ENCODE data around the gene IQSEC3. TPM values are rescaled to one million over a fixed set of nuclear protein-coding genes. Genes with fewer than 3 reads are reported as not detected.

Gene IQSEC3
- total RNA-seq, 1 donor from 2014 or later, result 4.3 TPM

DNA sequence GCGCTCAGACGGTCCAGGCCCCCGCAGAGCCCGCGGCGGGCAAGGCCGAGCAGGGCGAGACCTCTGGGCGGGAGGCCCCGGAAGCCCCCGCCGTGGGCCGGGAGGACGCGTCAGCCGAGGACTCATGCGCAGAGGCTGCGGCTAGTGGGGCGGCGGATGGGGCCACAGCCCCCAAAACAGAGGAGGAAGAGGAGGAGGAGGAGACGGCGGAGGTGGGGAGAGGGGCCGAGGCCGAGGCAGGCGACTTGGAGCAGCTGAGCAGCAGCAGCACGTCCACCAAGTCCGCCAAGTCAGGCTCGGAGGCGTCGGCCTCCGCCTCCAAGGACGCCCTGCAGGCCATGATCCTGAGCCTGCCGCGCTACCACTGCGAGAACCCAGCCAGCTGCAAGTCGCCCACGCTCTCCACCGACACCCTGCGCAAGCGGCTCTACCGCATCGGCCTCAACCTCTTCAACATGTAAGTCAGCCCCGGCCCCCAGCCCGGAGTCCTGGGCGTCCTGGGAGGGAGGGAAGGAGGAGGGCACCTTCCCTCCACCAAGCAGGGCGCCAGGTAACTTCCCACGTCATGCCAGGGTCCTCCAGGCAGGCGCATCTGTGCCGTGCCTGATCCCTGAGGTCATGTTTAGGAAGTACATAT is 72.4 kb downstream of the IQSEC3 start:
- DNase-seq (ENCODE audit: low spot score), result no peak

DNA sequence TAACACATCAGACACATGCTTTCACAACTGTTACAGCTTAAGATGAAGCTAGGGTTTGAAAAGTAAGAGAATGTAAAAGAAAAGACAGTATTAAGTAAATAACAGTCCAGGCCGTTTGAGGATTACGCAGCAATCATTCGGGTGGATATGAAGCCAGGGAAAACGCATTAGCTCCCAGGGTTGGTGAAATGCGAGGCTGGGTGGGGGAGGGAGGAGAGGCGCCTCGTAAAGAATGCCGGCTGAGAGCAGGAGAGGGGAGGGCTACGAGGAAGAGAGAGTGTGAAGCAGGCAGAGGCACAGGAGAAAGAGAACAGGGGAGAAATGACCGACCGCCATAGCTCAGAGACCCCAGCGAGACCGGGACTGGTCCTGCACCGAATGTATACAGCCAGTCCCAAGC is 73.0 kb downstream of the IQSEC3 start:
- no peak for DNase-seq (ENCODE audit: low spot score)

GRCh38 chr12:140162-140561 is 73.6 kb downstream of the IQSEC3 start:
- DNase-seq (ENCODE audit: low spot score), result no peak

DNA sequence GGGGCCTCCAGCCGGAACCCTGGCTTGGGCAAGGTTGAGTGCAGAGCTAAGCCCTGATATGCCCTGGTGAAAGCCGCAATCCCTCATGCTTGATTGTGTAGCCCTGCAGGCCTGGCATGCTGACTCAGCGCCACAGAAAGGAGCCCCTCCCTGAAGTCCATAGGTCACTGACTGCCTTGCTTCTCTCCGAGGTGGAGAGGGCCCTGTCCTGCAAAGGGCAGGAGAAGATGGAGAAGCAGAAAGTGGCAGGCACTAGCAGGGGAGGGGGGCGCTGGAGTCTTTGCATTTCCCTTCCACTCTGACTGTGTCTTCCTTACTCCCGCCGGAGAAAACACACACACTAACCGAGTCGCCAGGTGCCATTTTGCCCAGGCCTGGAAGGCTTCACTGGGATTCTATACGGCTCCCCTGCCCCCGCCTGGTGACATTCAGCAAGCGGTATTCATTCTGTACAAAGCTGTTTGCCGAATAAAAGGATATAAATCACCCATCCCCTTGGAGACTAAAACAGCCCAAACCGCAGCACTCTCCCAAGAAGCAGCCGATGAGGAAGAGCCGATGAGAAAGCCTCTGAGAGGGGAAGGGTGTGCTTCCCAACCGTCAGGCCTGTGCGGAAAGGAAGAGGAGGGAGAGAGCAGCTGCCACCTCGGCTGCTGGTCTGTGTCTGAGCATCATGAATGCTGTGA is 77.5 kb downstream of the IQSEC3 start:
- no peak for DNase-seq (ENCODE audit: low spot score)

DNA sequence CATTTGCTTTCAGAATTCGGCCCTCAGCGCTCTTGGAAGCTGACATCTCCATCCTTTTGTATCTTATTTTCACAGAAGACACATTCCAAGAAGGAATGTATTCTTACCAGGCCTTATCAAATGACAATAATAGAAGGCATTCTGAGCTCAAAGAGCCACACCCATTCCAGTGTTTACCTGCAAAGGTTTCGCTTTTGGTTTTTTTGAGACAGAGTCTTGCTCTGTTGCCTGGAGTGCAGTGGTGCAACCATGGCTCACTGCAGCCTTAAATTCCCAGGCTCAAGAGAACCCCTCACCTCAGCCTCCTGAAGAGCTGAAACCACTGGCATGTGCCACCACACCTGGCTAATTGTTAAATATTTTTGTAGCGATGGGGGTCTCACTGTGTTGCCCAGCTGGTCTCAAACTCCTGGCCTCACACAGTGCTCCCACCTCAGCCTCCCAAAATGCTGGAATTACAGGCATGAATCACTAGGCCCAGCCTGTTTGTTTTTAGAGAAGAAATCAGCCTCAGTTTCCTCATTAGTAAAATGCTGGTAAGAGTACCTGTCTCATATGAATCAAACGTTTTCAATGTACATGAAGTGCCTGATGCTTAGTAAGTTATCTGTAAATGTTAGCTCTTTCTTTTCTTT is 78.2 kb downstream of the IQSEC3 start:
- DNase-seq (ENCODE audit: low spot score), result no peak

DNA sequence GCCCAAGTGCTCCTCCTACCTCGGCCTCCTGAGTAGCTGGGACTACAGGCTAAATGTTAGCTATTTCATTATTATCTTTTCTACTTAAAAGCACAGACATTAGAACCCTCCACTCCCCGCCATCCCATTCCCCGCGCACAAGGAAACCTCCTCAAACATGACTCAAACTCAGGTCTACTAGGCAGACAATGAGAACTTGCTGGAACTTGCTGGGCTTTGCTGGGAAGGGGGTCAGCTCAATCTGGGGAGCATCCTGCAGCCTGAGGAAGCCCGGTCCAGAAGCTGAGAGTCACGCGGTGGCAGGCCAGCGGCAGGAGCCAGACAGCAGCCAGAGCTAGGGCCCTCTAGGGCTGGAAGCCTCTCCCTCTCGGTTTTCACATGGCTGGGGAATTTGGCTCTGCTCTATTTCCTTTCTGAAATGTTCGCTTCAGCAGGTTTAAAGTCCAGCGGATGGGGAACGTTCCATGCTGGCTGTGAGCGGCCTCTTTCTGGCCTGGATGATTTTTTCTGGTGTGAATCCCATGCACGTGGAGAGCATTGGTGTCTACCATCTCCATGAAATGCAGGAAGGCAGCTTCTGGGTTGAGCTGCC is 78.9 kb downstream of the IQSEC3 start:
- DNase-seq (ENCODE audit: low spot score), result no peak

DNA sequence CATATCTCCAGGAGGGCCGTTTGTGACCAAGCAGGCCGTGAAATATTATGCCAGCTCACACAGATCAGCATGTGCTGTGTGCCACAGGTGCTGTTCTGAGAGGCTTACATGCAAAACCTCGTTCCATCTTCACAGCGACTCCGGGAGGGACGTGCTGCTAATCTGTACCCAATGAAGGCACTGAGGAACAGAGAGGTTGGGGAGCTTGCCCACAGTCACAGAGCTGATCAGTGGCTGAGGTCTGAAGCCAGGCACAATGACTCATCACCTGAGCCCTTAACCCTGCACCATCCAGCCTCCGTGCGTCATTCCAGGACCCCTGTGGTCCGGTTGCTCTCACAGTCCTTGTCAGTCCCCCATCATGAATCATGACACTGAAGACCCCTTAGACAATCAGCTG is 80.7 kb downstream of the IQSEC3 start:
- no peak for DNase-seq (ENCODE audit: low spot score)

DNA sequence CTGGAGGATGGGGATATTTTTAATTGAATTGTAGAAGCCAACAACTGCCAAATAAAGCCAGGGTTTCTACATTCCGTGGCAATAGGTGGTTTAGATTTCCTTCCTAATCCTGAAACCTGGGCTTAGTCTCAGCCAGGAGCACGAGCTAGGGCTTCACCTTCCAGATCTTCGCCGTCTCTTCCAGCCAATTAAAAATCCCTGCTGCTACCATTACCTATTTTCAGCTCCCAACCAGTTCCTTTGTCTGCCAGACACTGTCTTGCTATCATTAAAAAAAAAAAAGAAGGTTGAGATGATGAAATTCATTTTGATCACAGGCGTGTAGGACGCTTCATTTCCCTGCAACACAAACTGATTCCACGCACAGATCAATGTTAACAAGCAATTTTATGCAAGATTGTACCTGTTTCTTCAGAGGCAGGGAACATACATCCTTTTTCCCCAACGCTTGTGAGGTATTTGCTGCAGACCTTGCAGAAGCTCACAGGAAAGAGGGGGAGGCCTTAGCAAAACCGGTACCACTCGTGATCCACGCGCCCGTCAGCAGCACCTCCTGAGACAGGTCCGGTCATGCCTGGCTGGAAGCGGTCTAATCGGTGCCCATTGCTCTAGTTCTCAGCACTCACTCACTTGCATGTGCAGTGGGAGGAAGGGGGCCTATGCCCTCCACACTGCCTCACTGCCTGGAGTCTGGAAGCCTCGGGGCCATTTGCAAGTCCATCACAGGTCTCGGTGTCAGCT is 82.3 kb downstream of the IQSEC3 start:
- peak; percentile 73 for DNase-seq (ENCODE audit: low spot score)

DNA sequence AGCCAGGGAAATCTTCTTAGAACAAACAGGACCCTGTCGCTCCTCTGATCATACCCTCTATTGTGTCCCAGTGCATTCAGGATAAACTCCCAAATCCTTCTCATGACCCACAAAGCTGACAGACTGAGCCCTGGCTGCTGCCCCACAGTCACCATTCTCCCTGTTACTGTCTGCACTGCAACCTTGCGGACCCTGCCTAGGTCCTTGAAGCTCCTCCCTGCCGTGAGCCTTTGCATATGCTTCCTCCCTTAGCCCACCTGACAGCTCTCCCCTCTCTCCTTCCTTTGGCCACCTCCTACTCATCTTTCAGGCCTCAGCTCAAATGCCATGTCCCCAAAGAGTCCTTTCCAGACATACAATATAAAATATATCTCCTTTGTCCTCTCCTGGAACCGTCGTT is 85.0 kb downstream of the IQSEC3 start:
- no peak for DNase-seq (ENCODE audit: low spot score)

- DNase-seq (ENCODE audit: low spot score), result no peak
These were observed 85.9 kb downstream of the IQSEC3 start for GRCh38 chr12:152440-152839.

DNA sequence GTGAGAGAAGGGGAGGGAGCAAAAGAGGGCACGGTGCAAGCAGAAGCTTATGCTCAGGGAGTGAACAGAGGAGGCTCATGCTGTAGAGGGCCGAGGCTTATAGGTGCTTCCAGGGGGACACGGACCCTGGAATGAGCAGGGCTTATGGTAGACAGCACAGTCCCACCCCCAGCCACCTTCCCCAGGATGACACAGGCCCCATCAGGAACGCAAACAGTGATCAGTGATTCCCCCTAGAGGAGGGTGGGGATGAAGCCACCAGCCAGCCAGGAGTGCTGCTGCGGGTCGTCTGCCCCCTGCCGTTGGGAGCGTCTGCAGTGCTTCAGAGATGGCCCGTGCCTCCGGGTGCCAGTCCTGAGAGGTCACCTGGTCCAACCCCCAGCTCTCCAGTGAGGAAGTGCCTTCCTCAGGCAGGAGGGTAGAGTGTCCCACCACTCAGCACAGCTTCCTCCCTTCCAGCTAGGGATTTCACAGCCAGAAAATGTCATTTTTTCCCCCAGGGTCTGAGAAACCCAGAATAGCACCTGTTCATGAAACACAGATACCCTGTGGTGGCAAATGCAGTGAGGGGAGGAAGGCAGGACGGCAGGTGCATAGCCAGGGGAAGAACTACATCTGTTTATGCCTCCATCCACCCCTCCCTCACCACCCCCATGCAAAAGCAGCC is 86.6 kb downstream of the IQSEC3 start:
- DNase-seq (ENCODE audit: low spot score), result peak; percentile 63

DNA sequence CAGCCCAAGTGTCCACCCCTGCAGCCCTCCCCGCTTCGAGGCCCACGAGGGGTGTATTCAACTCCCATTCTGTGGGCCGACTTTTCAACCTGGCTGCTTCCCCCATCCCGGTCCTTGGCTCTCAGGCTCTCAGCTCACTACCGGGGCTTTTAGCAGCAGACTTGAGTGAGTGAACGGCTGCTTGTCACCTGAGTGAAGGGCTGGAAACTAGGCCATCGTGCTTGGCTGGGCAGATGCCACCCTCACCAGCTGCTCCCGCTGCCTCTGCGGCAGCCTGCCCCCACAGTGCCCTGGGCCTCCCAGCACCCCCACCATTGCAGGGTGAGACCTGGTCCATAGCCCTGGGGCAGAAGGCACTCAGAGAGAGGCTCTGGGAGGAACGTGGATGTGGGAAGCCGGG is 87.5 kb downstream of the IQSEC3 start:
- no peak for DNase-seq (ENCODE audit: low spot score)

DNA sequence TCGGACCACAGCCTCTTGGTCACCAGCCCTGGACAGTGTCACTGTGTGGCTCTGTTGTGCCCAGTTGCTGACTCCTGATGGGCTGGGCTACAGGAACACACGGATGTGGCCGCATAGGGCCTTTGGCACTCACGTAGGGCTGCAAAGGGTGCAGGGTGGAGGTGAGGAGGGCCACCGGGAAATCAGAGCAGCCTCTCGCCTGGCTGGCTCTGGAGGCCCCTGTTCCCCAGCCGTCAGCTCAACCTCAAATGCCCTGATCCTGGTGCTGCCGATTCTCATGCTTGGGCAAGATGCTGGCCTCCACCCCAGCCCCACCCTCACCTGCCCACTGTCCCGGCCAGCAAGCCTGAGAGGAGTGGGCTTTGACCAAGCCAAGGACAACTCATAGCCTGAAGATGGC is 88.4 kb downstream of the IQSEC3 start:
- DNase-seq (ENCODE audit: low spot score), result no peak

DNA sequence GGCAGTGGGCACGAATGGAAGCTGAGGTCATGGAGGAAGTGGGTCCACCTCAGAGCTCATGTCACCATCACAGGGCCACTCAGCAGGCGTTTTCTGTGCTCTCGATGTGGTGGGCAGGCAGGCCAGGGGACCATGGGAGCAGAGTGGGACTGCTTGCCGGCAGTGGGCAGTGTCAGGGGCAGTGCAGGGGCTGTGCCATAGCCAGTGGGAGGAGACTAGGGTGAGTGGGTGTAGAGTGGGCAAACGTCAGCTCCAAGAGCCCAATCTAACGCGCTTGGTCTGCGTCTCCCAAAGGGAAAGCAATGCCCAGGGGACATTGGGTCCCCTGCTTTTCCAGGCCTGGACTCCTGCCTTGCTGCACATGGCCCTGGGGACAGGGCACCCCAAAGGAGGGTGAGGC is 89.1 kb downstream of the IQSEC3 start:
- DNase-seq (ENCODE audit: low spot score), result no peak

GRCh38 chr12:156945-157344 is 90.4 kb downstream of the IQSEC3 start:
- DNase-seq (ENCODE audit: low spot score), result no peak

DNA sequence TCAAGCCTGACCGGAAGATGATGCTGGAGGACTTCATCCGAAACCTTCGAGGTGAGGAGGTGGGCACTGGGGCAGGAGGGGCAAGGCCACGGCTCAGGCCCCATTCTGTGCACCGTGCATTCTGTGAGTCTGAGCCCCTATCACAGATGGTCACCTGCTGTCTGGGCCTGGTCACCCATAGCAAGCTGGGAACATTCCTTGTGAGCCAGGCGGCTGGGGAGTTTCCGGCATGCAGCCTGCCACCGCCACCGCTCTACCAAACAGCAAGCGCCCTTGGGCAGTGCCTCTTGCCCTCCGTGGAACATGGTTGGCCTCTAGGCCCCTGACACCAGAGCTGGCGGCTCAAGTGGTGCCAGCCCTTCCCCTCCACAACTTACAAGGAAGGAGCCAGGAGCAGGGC is 91.1 kb downstream of the IQSEC3 start:
- DNase-seq (ENCODE audit: low spot score), result no peak

GRCh38 chr12:159156-159782 is 92.7 kb downstream of the IQSEC3 start:
- no peak for DNase-seq (ENCODE audit: low spot score)

GRCh38 chr12:160858-161257 is 94.3 kb downstream of the IQSEC3 start:
- DNase-seq (ENCODE audit: low spot score), result no peak

DNA sequence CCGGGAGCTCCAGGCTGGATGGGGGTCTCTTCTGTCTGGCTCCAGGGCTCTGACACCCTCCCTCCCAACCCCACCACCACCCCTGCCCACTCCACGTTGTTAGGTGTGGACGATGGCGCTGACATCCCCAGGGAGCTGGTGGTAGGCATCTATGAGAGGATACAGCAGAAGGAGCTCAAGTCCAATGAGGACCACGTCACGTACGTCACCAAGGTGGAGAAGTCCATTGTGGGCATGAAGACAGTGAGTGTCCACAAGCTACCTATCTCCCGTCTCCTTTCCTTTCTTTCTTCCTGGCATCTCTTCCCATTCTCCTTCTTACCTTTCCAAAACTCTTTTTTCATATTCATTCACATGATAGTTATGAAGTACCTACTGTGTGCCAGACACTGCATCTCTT is 95.3 kb downstream of the IQSEC3 start:
- DNase-seq (ENCODE audit: low spot score), result no peak

- no peak for DNase-seq (ENCODE audit: low spot score)
These were observed 96.1 kb downstream of the IQSEC3 start for GRCh38 chr12:162467-163307.

Data from ureter (tissue), 1 donor.